Hematopoietic multipotent progenitor cell treated with erythropoietin and hydrocortisone succinate and interleukin-3 and kit ligand, for 17 days (in vitro differentiated cells): ENCODE data around the gene MDH1.
A peak's percentile ranks its signal among the peaks of the same experiment; 100 is the strongest.
"Not testable (repeated sequence)": the region's sequence is repeated elsewhere in the genome, so short reads cannot be mapped to it uniquely, and the experiment has no call there.

Experiments used
- DNase-seq: peaks from one replicate; pipeline ENCODE4 v3.0.0-alpha.2; 2015; ENCODE audit warnings: low spot score

Gene MDH1

DNA sequence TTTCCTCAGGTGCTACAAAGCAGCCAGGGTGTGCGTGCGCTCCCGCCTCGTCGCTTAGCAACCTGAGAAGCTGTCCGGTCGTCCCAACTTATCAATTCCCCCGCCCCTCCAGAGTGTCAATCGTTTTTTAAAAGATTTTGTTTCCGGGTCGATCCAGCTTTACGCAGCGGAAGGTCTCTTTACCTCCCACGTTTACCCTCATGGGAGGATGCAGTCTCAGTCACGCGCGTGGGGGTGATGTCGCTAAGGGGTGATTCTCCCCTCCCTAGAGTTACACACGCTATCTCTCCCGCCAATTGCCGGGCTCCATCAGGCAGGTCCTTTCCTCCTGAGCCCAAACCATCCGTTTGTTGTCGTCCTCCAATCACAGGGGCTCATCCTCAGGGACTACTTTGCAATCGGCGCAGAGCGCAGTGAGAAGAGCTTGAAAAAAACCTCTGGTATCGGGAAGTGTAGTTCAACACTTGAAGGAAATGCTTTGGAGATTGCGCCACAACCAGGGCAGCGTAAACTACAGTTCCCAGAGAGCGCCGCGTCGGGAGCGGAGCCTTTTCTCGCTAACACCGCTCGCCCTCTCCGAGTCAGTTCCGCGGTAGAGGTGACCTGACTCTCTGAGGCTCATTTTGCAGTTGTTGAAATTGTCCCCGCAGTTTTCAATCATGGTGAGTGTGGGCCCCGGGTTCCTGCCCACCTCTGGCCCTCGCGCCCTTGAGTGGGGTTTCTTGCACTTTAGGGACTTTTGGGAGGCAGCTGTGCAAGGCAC, at the start of gene MDH1, which contains the start of gene WDPCP:
Gene MDH1 (plus strand): TSS at position 579 of the 763 bp plus-strand sequence. CDS start 81 bp downstream, at position 660.
Gene WDPCP (minus strand): TSS at position 93 of the 763 bp plus-strand sequence. CDS start 206 bp downstream, outside the sequence.
- peak; percentile 92 for DNase-seq

- DNase-seq, result no peak
Observed at GRCh38 chr2:63539416-63540162, 49.2 kb upstream of the MDH1 start.

GRCh38 chr2:63544017-63544627, 44.6 kb upstream of the MDH1 start:
- DNase-seq, result no peak

DNA sequence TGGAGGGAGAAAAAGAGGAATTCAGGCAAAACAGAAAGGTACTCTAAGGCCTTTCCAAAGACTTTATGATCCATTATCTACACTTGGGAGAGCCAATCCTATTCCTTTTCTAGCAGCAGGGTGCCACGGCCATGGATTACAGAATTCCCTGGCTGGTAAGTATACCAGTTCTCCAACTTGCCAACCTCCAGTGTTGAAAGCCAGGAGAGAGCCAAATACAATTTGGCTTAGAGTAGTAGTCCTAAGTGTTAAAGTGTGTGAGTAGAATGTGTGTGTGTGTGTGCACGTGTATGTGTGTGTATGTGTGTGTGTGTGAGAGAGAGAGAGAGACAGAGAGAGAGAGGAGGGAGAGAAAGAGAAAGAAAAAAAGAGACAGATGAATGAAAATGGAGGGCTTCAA, 43.7 kb upstream of the MDH1 start:
- no peak for DNase-seq

DNA sequence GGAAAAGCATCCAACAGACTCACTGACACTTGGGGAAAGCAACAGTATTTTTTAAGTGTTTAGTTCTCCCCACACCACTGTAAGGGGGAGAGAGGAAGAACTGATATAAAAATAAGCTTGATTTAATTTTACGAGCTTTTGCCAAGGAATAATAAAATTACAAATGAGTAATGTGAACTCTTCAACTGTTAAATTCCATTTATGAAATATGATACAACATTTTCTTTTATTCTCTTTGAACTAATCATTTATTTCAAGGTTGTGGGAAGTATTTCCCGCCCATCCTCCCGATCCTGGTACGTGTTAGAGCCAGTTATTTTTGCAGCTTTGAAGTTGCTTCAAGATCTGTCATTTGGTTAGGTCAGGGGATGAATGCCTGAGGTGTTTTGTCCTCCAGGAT, 35.7 kb upstream of the MDH1 start:
- no peak for DNase-seq

GRCh38 chr2:63555299-63555698, 33.5 kb upstream of the MDH1 start:
- no peak for DNase-seq

DNA sequence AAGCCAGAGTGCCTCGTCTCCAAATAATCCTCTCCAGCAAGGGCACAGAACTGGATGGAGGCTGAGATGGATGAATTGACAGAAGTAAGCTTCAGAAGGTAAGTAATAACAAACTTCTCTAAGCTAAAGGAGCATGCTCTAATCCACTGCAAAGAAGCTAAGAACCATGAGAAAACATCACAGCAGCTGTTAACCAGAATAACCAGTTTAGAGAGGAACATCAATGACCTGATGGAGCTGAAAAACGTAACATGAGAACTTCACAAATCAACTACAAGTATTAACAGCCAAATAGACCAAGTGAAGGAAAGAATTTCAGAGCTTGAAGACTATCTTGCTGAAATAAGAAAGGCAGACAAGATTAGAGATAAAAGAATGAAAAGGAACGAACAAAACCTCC, 32.8 kb upstream of the MDH1 start:
- no peak for DNase-seq

- DNase-seq, result not testable (repeated sequence)
Observed at GRCh38 chr2:63557819-63558218, 30.9 kb upstream of the MDH1 start.

DNA sequence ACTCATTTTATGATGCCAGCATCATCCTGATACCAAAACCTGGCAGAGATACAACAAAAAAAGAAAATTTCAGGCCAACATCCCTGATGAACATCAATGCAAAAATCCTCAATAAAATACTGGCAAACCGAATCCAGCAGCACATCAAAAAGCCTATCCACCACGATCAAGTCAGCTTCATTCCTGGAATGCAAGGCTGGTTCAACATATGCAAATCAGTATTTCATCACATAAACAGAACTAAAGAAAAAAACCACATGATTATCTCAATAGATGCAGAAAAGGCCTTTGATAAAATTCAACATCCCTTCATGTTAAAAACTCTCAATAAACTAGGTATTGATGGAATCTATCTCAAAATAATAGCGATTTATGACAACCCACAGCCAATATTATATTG, 29.8 kb upstream of the MDH1 start:
- not testable (repeated sequence) for DNase-seq

- DNase-seq, result no peak
Observed at GRCh38 chr2:63562751-63563150, 26.0 kb upstream of the MDH1 start.

- DNase-seq, result no peak
Observed at GRCh38 chr2:63569740-63570139, 19.0 kb upstream of the MDH1 start.

DNA sequence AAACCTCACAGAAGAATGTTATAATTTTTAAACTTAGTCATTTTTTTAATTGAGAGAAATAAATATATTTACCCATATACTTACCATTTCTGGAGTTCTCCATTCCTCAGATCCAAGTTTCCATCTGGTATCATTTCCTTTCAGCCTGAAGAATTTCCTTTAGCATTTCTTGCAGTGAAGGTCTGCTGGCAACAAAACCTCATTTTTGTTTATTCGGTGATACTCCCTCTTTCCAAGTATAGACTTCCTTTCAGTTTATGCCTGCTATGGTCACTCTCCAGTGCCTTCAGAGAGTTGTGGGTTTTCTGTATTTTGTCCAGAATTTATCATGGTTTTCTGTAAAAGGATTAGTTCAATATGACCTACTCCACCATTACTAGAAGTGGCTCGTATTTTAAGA, 17.5 kb upstream of the MDH1 start:
- no peak for DNase-seq

GRCh38 chr2:63572001-63572400, 16.8 kb upstream of the MDH1 start:
- DNase-seq, result no peak

- not testable (repeated sequence) for DNase-seq
Observed at GRCh38 chr2:63573026-63573425, 15.7 kb upstream of the MDH1 start.

GRCh38 chr2:63573726-63574345, 14.9 kb upstream of the MDH1 start:
- DNase-seq, result not testable (repeated sequence)

- DNase-seq, result no peak
Observed at GRCh38 chr2:63576546-63576945, 12.2 kb upstream of the MDH1 start.

- no peak for DNase-seq
Observed at GRCh38 chr2:63578767-63579166, 10.0 kb upstream of the MDH1 start.

DNA sequence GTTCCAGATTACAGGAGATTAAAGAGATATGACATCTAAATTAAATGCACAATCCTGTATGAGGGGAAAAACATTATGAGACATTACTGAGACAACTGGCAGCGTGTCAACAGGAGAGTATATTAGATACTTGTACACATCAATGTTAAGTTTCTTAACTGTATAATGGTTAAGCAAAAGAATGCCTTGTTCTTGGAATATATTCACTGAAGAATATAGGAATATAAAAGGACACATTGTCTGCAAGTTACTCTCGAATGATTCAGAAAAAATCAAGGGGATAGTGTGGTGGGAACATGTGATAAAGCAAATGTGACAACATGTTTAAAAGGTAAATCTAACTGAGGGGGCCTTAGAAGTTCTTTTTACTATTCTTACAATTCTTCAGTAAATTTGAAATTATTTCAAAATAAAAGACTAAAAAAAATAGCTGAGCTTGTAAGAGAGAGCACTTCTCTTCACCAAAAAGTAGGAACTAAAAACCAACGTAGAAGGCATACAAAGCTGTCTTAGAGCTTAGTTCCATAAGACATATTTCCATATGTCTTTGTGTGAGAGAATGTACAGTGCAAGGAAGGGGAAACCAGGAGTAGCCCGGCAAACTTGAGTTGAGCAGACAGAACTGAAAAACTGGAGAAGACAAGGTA, 8.0 kb upstream of the MDH1 start:
- no peak for DNase-seq

DNA sequence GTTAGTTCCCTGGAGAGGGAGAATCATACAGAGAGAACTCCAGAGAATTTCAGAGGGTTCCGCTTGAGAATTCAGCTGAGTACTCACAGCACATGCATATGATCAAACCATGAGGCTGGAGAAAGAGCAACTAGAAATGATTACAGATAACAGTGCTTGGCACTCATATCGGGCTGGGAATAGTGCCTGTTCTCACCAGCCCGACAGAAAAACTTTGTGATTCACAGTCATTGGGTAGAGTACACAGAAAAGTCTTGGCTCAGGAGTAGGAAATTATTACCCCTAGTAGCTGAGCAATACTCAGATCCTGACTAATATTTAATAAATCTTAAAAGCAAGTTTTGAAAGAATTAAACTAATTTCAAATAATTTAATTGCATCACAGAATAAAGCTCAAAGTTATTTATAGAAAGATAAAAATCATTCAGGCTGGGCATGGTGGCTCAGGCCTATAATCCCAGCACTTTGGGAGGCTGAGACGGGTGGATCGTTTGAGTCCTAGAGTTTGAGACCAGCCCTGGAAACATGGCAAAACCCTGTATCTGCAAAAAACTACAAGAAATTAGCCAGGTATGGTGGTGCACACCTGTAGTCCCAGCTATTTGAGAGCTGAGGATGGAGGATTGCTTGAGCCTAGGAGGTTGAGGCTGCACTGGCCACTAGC, 7.3 kb upstream of the MDH1 start:
- DNase-seq, result no peak

GRCh38 chr2:63582873-63583272, 5.9 kb upstream of the MDH1 start:
- no peak for DNase-seq

- DNase-seq, result no peak
Observed at GRCh38 chr2:63587814-63588384, 864 bp upstream of the MDH1 start.
